Measurements from ENCODE around the gene WDR45B.
"Not testable (repeated sequence)": the region's sequence is repeated elsewhere in the genome, so short reads cannot be mapped to it uniquely, and the experiment has no call there.

The WDR45B gene

DNA sequence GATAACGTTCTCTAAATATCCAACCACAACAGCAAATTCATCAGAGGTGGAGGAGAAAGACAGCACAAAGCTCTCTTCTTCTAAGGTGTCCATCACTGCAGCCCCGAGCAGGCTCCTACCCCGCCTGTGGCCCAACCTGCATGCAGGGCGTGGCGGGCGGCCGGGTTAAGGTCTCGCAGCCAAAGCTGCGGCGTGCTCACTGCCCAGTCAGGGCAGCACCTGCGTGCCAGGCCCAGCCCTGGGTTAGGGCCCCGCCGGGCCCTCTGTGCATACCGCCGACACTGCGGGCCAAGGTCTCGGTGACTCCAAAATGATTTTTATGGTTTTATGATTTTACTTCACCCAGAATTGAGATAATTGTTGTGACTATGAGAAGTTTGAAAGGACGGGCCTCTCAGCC lies 70.9 kb downstream of the WDR45B start:
- DNase-seq, result no peak

DNA sequence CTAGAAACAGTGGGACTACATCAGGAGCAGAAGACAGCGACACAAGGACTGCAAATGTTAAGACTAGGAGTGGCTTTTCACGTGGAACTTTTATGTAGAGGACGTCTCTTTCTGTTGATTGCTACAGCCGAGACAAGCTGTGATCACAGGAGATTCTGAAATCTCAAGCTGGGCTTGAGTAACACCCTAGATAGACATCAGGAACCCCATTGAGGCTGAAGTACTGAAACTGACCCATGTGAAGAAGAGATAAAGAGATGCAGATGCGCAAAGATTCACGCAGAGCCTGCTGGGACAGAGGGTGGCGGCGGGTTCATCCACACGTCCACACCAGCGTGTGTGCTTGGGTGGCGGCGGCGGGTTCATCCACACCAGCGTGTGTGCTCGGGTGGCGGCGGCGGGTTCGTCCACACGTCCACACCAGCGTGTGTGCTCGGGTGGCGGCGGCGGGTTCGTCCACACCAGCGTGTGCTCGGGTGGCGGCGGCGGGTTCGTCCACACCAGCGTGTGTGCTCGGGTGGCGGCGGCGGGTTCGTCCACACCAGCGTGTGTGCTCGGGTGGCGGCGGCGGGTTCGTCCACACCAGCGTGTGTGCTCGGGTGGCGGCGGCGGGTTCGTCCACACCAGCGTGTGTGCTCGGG lies 72.5 kb downstream of the WDR45B start:
- DNase-seq, result not testable (repeated sequence)

GRCh38 chr17:82574041-82574440 lies 74.2 kb downstream of the WDR45B start:
- no peak for DNase-seq

GRCh38 chr17:82571855-82572254 lies 76.4 kb downstream of the WDR45B start:
- DNase-seq, result no peak

DNA sequence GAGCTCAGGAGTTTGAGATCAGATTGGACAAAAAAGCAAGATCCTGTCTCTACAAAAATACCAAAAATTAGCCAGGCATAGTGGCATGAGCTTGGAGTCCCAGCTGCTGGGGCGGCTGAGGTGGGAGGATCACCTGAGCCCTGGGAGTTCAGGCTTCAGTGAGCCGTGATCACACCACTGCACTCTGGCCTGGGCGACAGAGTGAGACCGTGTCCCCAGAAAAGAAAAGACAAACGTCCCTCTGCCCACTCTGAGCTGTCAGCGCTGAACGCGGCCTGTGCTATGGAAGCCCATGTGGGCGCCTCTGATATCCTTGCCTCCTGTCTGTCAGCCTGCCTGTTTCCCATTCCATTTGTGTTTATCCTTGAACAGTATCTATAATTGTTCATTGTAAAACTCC lies 78.0 kb downstream of the WDR45B start:
- no peak for DNase-seq

GRCh38 chr17:82569621-82570020 lies 78.6 kb downstream of the WDR45B start:
- DNase-seq, result no peak

- no peak for DNase-seq
Measured at GRCh38 chr17:82568997-82569393, 79.2 kb downstream of the WDR45B start.

DNA sequence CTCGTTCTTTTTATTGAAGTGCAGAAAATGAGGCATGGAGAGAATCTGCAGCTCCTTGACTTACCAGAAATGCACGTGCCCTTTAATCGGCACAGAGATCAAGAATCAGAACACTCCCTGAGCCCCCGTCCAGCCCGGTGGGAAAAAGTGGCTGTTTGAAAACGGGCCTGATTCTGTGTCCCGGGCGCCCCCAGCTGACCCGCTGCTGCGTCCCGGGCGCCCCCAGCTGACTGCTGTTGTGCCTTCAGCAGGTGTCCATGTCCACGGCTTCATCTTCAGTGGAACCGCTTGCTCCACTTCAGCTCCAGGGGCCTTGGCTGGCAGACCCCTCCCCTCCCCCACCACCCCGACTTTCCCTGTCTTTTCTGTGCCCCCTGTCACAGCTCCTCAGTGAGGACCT lies 81.0 kb downstream of the WDR45B start:
- no peak for DNase-seq

- DNase-seq, result no peak
Measured at GRCh38 chr17:82566129-82566960, 81.9 kb downstream of the WDR45B start.

GRCh38 chr17:82565551-82565950 lies 82.7 kb downstream of the WDR45B start:
- no peak for DNase-seq

Data from amniotic stem cell (primary cell).